Stimulated activated effector memory CD8-positive, alpha-beta T cell treated with anti-CD3 and anti-CD28 coated beads, Interleukin-12 subunit alpha, Interleukin-12 subunit beta, amount 100 ng/mL, for 72 hours (primary cell): ENCODE data around the gene CHST3.

ENCODE experiments used
- ATAC-seq: fragments of 150-1000 bp; cut with Tn5 transposase; 2 replicates; pipeline ENCODE4 v1.10.0; 2021
- DNase-seq, 2 donors: peaks; one replicate each; pipeline ENCODE4 v3.0.0; 2021 to 2022; ENCODE audit warnings: low spot score in 2 of 2
- H3K27ac Mint-ChIP-seq: one replicate; pipeline ENCODE4 v1.8.0; 2022; ENCODE audit warnings: mild to moderate bottlenecking, mixed read lengths
- H3K36me3 Mint-ChIP-seq: one replicate; pipeline ENCODE4 v1.8.0; 2022; ENCODE audit warnings: mild to moderate bottlenecking, mixed read lengths
- H3K4me1 Mint-ChIP-seq: one replicate; pipeline ENCODE4 v1.8.0; 2022; ENCODE audit warnings: mixed read lengths
- H3K4me3 Mint-ChIP-seq: one replicate; pipeline ENCODE4 v1.8.0; 2022; ENCODE audit warnings: mild to moderate bottlenecking, mixed read lengths
- H3K9me3 Mint-ChIP-seq: one replicate; pipeline ENCODE4 v1.8.0; 2022; ENCODE audit warnings: mixed read lengths

Gene CHST3

GRCh38 chr10:72056113-72056512 lies 91.9 kb downstream of the CHST3 start:
- no peak for ATAC-seq
- peaks cover 33% of the 10 kb centered on the region for H3K36me3 Mint-ChIP-seq
- no peaks in the 10 kb centered on the region for H3K9me3 Mint-ChIP-seq
- DNase-seq: no peak
- H3K4me1 Mint-ChIP-seq: peaks cover 33% of the 10 kb centered on the region
- no peak overlapping the region for H3K27ac Mint-ChIP-seq
- no peak overlapping the region for H3K4me3 Mint-ChIP-seq

DNA sequence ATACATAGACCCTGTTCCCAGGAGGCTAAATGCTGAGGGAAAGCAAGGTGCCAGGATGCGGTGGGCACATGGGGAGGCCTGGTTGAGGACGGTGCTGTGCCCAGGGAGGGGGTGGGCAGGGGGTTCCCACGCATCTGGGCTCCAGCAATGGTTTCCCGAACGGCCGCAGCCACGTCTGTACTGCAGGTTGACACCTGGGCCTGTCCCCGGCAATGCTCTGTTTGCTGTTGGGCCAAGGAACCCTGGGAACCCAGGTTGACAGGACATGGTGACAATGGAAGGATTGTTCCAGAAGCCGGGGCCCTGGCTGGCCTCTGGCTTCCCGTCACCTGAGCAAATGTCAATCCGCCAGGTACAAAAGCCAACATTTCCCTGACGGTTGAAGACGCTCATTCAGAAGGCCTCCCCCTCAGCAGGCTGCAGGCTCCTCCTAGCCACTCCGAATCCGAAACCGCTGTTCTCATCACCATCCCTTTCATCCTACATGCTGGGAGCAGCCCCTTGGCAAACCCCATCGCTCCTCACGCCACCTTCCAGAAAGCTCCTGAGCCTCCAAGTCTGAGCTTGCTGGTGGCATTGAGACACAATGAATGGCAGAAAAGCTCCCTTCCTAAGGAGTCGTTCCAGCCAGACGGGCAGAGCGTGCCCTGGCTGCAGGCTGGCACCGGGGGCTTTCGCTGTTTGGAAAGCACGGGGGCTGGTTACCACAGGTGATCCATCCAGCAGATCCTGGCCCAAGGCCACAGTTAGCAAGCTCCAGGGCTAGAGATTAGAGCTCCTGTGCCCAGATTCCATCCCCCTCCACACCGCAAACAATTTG lies 92.9 kb downstream of the CHST3 start:
- DNase-seq: no peak
- peaks cover 43% of the 10 kb centered on the region for H3K36me3 Mint-ChIP-seq
- peaks cover 43% of the 10 kb centered on the region for H3K4me1 Mint-ChIP-seq
- H3K27ac Mint-ChIP-seq: no peak overlapping the region
- no peaks in the 10 kb centered on the region for H3K9me3 Mint-ChIP-seq
- ATAC-seq: no peak
- H3K4me3 Mint-ChIP-seq: no peak overlapping the region

DNA sequence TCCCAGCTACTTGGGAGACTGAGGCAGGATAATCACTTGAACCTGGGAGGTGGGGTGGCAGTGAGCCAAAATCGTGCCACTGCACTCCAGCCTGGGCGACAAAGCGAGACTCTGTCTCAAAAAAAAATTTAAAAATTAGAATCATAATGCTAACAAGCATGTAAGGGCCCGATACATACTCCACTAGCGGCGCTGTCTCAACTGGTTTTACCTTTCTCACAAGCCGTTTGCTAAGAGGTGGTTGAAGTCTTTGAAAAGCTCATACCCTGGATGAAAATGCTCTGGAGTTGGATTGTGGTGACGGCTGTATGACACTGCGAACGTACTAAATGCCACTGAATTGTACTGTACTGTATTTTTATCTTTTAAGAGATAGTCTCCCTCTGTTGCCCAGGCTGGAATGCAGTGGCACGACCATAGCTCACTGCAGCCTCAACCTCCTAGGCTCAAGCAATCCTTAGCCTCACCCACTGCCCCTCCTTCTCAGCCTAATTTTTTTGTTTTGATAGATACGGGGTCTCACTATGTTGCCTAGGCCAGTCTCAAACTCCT lies 94.2 kb downstream of the CHST3 start:
- Mint-ChIP-seq H3K27ac (peak overlapping the region; percentile 89), H3K9me3 (no peaks in the 10 kb centered on the region), H3K4me1 (peaks cover 45% of the 10 kb centered on the region), H3K4me3 (no peak overlapping the region), H3K36me3 (peaks cover 53% of the 10 kb centered on the region)
- DNase-seq: no peak
- no peak for ATAC-seq

- peak overlapping the region; percentile 89 for H3K27ac Mint-ChIP-seq
- no peak overlapping the region for H3K4me3 Mint-ChIP-seq
- ATAC-seq (peak; percentile 48), DNase-seq (no peak)
- peaks cover 61% of the 10 kb centered on the region for H3K36me3 Mint-ChIP-seq
- H3K9me3 Mint-ChIP-seq: no peaks in the 10 kb centered on the region
- H3K4me1 Mint-ChIP-seq: peaks cover 45% of the 10 kb centered on the region
Observed at GRCh38 chr10:72058989-72059842, 95.0 kb downstream of the CHST3 start.

DNA sequence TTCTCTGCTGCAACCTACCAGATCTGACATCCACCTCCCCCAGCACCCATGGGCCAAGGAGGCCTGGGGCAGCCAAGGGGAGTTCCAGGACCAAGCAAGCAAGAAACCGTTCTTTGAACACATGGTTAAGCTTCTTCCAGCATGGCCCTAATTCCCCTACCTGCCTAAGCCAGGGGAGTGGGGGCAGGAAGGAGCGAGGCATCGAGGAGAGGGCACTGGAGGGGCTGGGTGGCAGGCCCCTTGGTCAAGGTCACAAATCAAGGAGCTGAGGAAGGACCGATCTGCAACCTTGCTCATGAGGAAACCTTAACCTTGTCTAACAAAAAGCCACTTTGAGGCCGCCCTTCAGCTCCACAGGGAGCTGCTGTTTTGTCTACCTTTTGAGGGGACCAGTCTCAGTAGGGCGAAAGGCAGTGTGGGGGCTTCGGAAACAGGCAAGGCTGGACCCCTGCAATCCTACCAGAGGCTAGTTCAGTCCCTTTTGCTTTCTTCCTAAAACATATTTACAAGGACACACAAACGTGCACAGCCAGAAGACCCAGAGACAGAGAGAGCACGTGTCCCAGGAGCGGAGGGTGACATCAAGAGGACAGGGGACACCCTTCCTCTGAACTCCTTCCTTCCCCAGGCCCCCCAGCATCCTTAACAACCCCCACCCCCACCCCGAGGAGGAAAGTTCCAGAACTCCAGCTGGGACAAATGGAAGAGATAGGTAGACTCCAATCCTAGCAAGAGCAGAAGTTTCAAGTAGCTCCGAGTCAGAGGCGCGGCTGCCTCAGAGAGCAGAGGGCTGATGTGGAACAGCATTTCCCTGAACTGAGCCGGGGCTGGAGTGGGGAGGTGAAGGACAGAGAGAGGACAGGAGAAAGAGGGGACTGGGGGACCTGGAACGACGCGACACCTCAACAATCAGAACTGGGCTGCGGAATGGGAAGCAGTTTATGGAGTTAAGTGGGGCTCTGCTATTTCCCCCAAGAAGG lies 95.9 kb downstream of the CHST3 start:
- Mint-ChIP-seq H3K4me3 (no peak overlapping the region), H3K27ac (peak overlapping the region; percentile 89), H3K36me3 (peaks cover 67% of the 10 kb centered on the region), H3K4me1 (peaks cover 45% of the 10 kb centered on the region), H3K9me3 (no peaks in the 10 kb centered on the region)
- DNase-seq (no peak), ATAC-seq (no peak)

DNA sequence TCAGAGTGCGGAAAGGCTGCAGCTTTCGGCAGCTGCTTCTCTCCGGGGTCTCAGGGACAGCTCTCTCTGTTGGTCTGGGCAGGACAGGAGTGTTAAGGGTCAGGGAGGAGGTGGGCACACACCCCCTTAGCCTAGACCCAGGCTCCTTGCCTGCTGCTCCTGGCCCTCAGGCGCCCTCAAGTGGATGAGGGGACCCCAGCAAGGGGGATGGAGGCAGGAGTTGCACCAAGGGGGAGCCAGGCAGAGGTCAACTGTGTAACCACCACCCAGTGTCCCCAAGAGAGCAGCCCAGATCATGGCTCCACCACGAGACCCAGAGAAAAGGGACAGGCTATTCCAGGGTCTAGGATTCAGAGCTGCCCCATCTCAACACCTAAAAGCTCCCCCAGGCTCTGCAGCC lies 97.3 kb downstream of the CHST3 start:
- Mint-ChIP-seq H3K27ac (peak overlapping the region; percentile 89), H3K4me3 (no peak overlapping the region), H3K4me1 (peaks cover 45% of the 10 kb centered on the region), H3K36me3 (peaks cover 80% of the 10 kb centered on the region), H3K9me3 (no peaks in the 10 kb centered on the region)
- DNase-seq: no peak
- peak; percentile 5 for ATAC-seq

DNA sequence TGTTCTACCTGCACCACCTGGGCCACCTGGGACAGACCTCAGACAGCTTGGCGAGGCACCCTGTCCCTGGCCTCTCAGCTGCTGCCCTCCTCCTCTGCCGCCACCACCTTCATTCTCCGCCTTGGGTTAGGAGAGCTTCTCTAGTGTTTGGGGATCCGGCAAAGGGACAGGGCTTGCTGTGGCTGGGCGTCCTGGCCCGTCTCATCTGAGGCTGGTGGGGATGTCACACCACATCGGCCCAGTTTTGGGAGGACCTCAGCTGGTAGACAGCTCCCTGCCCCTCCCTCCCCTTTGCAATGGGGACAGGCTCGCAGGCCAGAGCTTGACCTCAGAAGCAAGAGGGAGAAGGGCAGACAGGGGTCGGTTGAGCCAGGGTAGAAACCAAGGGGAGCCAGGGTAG lies 97.7 kb downstream of the CHST3 start:
- ATAC-seq (no peak), DNase-seq (no peak)
- peak overlapping the region; percentile 89 for H3K27ac Mint-ChIP-seq

DNA sequence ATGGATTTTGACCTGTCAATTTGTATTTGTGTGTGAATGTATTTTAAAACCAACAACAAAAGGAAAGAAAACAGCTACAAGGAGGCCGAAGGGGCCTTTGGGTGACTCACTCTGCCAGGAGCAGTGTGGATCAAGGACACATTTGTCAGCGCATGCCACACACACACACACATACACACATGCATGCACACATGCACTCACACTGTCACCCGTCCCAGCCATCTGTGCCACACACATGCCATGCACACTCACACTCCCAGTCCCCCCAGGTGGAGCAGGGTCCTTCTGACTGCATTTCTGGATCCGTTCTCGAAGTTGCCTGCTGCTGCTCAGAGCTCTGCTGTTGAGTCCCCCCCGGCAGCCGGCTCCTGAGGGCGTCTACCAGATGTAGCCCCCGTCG lies 98.2 kb downstream of the CHST3 start:
- peak overlapping the region; percentile 89 for H3K27ac Mint-ChIP-seq
- ATAC-seq (no peak), DNase-seq (no peak)
- H3K4me3 Mint-ChIP-seq: no peak overlapping the region
- H3K4me1 Mint-ChIP-seq: peaks cover 43% of the 10 kb centered on the region
- H3K36me3 Mint-ChIP-seq: peaks cover 85% of the 10 kb centered on the region
- H3K9me3 Mint-ChIP-seq: no peaks in the 10 kb centered on the region

More for the DNA sequence above, 97.7 kb downstream of the CHST3 start:
- peaks cover 84% of the 10 kb centered on the region for H3K36me3 Mint-ChIP-seq
- H3K4me3 Mint-ChIP-seq: no peak overlapping the region
- peaks cover 45% of the 10 kb centered on the region for H3K4me1 Mint-ChIP-seq
- no peaks in the 10 kb centered on the region for H3K9me3 Mint-ChIP-seq
